KOPT-K1 (cell line): ENCODE results near the gene PCDHGA12.
"Not testable (repeated sequence)": the region's sequence is repeated elsewhere in the genome, so short reads cannot be mapped to it uniquely, and the experiment has no call there.

Source experiments
- H3K27ac ChIP-seq: fragments of 200-600 bp; sonication (generic); 2 replicates; pipeline ENCODE4 v1.5.1; 2016; ENCODE audit warnings: antibody characterized with exemption, mild to moderate bottlenecking, low read depth, low read length; ENCODE audit not compliant: poor library complexity, severe bottlenecking
- H3K36me3 ChIP-seq: fragments of 200-600 bp; sonication (generic); 2 replicates; pipeline ENCODE4 v1.5.1; 2017; ENCODE audit warnings: antibody characterized with exemption, mild to moderate bottlenecking, low read length, moderate library complexity; ENCODE audit not compliant: insufficient read depth
- H3K9me3 ChIP-seq: fragments of 200-600 bp; sonication (generic); 2 replicates; pipeline ENCODE4 v1.5.1; 2017; ENCODE audit warnings: antibody characterized with exemption, low read length, mild to moderate bottlenecking; ENCODE audit not compliant: insufficient read depth, poor library complexity, severe bottlenecking

The PCDHGA12 gene

DNA sequence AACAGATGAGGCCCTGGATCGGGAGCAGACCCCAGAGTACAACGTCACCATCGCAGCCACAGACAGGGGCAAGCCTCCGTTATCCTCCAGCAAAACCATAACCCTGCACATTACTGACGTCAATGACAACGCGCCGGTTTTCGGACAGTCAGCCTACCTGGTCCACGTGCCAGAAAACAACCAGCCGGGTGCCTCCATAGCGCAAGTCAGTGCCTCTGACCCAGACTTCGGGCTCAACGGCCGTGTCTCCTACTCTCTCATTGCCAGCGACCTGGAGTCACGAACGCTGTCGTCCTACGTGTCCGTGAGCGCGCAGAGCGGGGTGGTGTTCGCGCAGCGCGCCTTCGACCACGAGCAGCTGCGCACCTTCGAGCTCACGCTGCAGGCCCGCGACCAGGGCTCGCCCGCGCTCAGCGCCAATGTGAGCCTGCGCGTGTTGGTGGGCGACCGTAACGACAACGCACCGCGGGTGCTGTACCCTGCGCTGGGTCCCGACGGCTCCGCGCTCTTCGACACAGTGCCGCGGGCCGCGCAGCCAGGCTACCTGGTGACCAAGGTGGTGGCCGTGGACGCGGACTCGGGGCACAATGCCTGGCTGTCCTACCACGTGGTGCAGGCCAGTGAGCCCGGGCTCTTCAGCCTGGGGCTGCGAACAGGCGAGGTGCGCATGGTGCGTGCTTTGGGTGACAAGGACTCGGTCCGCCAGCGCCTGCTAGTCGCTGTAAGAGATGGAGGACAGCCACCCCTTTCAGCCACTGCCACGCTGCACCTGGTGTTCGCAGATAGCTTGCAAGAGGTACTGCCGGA, 11.0 kb upstream of the PCDHGA12 start:
- H3K36me3 ChIP-seq: no peaks in the 10 kb centered on the region

DNA sequence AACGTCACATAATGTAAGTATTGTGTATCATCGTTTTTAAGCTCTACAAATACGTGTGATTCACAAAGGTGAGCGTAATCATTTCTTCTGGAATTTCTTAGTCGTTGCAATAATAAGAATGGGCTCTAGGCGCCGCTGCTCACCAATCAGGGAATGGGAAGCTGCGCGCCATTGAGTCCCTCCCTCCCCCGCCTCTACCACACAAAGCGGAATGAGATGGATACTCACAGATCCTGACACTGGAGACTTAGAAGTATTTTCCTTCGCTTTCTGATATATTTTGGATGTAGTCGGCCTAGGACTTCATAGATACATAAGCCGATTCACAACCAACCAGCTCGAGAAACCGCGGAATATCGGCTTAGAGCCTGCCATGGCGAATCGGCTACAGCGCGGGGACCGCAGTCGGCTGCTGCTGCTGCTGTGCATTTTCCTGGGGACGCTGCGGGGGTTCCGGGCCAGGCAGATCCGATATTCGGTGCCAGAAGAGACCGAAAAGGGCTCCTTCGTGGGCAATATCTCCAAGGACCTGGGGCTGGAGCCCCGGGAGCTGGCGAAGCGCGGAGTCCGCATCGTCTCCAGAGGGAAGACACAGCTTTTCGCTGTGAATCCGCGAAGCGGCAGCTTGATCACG, 9.3 kb upstream of the PCDHGA12 start, which contains the start of gene PCDHGA11:
PCDHGA11 (plus strand) TSS at position 197 of the 634 bp plus-strand sequence; CDS start at position 374, 177 bp downstream.
- Histone ChIP-seq H3K27ac (no peak within 1 kb of the TSS), H3K9me3 (peaks cover 22% of the 10 kb centered on the region), H3K36me3 (no peaks in the 10 kb centered on the region)

More for the DNA sequence above, 11.0 kb upstream of the PCDHGA12 start:
- no peak overlapping the region for H3K27ac ChIP-seq
- H3K9me3 ChIP-seq: peaks cover 20% of the 10 kb centered on the region

DNA sequence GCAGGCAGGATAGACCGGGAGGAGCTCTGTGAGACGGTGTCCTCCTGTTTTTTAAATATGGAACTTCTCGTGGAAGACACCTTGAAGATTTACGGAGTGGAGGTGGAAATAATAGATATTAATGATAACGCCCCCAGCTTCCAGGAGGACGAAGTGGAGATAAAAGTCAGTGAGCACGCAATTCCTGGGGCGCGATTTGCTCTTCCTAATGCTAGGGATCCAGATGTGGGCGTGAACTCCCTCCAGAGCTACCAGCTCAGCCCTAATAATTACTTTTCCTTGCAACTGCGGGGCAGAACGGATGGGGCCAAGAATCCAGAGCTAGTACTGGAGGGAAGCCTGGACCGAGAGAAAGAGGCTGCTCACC, 8.8 kb upstream of the PCDHGA12 start:
- Histone ChIP-seq H3K27ac (no peak overlapping the region), H3K9me3 (peaks cover 24% of the 10 kb centered on the region), H3K36me3 (no peaks in the 10 kb centered on the region)

DNA sequence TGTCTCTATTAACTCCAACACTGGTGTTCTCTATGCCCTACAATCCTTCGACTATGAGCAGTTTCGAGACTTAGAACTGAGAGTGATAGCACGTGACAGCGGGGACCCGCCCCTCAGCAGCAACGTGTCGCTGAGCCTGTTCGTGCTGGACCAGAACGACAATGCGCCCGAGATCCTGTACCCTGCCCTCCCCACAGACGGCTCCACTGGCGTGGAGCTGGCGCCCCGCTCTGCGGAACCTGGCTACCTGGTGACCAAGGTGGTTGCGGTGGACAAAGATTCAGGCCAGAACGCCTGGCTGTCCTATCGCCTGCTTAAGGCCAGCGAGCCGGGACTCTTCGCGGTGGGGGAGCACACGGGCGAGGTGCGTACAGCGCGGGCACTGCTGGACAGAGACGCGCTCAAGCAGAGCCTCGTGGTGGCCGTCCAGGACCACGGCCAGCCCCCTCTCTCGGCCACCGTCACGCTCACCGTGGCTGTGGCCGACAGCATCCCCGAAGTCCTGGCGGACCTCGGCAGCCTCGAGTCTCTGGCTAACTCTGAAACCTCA, 7.5 kb upstream of the PCDHGA12 start:
- Histone ChIP-seq H3K27ac (no peak overlapping the region), H3K9me3 (peaks cover 30% of the 10 kb centered on the region), H3K36me3 (no peaks in the 10 kb centered on the region)

DNA sequence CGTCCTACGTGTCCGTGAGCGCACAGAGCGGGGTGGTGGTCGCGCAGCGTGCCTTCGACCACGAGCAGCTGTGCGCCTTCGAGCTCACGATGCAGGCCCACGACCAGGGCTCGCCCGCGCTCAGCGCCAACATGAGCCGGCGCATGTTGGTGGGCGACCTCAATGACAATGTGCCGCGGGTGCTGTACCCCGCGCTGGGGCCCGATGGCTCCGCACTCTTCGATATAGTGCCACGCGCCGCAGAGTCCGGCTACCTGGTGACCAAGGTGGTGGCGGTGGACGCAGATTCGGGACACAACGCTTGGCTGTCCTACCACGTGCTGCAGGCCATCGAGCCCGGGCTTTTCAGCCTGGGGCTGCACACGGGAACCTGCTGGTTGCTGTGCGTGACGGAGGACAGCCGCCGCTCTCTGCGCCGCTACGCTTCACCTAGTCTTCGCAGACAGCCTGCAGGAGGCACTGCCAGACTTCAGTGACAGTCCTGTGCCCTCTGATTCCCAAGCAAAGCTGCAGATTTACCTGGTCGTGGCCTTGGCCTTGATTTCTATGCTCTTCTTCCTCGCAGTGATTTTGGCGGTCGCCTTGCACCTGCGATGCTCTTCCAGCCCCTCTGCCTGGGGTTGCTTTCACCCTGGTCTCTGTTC, 2.4 kb upstream of the PCDHGA12 start:
- H3K36me3 ChIP-seq: no peaks in the 10 kb centered on the region
- H3K9me3 ChIP-seq: peaks cover 40% of the 10 kb centered on the region
- H3K27ac ChIP-seq: no peak overlapping the region

DNA sequence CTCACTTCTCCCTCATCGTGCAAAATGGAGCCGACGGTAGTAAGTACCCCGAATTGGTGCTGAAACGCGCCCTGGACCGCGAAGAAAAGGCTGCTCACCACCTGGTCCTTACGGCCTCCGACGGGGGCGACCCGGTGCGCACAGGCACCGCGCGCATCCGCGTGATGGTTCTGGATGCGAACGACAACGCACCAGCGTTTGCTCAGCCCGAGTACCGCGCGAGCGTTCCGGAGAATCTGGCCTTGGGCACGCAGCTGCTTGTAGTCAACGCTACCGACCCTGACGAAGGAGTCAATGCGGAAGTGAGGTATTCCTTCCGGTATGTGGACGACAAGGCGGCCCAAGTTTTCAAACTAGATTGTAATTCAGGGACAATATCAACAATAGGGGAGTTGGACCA, 979 bp downstream of the PCDHGA12 start:
- H3K9me3 ChIP-seq: peaks cover 33% of the 10 kb centered on the region
- H3K27ac ChIP-seq: no peak overlapping the region
- H3K36me3 ChIP-seq: no peaks in the 10 kb centered on the region

DNA sequence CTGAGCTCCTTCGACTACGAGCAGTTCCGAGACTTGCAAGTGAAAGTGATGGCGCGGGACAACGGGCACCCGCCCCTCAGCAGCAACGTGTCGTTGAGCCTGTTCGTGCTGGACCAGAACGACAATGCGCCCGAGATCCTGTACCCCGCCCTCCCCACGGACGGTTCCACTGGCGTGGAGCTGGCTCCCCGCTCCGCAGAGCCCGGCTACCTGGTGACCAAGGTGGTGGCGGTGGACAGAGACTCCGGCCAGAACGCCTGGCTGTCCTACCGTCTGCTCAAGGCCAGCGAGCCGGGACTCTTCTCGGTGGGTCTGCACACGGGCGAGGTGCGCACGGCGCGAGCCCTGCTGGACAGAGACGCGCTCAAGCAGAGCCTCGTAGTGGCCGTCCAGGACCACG, 2.0 kb downstream of the PCDHGA12 start:
- peaks cover 32% of the 10 kb centered on the region for H3K9me3 ChIP-seq
- H3K36me3 ChIP-seq, H3K27ac ChIP-seq: not testable (repeated sequence)

DNA sequence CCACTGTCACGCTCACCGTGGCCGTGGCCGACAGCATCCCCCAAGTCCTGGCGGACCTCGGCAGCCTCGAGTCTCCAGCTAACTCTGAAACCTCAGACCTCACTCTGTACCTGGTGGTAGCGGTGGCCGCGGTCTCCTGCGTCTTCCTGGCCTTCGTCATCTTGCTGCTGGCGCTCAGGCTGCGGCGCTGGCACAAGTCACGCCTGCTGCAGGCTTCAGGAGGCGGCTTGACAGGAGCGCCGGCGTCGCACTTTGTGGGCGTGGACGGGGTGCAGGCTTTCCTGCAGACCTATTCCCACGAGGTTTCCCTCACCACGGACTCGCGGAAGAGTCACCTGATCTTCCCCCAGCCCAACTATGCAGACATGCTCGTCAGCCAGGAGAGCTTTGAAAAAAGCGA, 2.4 kb downstream of the PCDHGA12 start:
- not testable (repeated sequence) for H3K36me3 ChIP-seq, H3K27ac ChIP-seq
- peaks cover 28% of the 10 kb centered on the region for H3K9me3 ChIP-seq

DNA sequence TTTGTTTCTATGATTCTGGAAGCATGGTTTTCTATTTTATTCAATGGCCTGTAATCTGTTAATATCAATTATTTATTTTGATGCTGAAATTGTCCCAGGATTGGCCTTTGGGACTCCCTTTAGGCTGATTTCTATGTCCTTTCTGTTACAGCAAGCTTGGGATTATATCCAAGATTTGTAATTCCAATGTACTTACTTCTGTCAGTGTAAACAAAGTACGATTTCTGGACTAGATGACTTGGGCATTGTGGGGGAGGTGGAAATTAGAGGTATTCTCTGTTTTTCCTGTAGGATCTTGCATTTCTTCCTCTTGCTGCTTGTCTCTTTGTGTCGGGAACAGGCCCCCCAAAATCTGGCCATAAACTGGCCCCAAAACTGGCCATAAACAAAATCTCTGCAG, 3.7 kb downstream of the PCDHGA12 start:
- Histone ChIP-seq H3K27ac (no peak overlapping the region), H3K36me3 (no peaks in the 10 kb centered on the region), H3K9me3 (peaks cover 20% of the 10 kb centered on the region)

DNA sequence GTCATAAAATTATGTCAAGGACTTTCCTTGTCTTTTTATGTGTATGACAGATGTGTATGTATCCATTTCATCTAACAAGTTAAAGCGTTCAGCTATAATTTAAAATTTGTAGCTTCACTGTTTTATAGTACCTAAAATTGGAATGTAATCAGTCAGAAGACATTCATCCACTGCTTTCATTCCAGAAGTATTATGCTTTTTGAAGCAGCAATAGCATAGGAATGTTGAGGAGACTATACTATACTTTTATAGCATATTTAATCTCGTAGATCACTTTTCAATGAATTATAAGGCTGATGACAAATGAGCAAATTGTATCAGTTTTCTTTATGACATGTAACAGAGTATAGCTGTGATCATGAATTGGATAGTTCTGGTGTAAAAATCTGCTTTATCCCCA, 6.9 kb downstream of the PCDHGA12 start:
- H3K36me3 ChIP-seq: no peaks in the 10 kb centered on the region
- peaks cover 7% of the 10 kb centered on the region for H3K9me3 ChIP-seq
- no peak overlapping the region for H3K27ac ChIP-seq

DNA sequence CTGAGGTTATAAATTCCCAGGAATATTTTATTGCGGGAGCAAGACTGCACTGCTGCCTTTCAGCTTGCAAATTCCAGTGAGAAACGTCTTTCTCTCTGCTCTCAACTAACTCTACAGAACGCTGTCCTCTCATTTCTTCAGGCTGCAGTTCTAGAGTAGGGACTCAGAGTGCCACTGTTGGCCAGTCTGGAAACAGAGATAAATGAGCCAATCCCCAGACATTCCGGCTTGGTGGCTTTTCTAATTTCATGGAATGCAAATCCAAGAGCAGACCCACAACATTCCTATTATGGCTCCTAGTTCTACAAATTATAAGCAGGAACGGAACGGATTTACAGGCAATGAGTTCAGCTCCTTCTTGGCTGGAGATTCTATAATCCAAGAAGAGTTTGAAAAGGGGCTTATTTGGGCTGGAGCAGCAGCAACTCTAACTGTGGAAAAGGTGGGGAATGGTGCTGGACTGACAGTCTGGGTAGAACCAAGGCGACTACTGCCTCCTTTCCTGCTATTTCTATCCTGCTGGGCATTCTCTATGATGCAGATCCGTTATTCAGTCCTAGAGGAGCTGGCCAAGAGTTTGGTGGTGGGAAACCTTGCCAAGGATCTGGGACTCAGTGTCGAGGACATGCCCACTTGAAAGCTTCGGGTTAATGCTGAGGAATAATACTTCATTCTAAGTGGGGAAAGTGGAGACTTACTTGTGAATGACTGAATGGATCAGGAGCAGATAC, 9.3 kb downstream of the PCDHGA12 start:
- Histone ChIP-seq H3K9me3 (peaks cover 5% of the 10 kb centered on the region), H3K27ac (no peak overlapping the region), H3K36me3 (no peaks in the 10 kb centered on the region)

DNA sequence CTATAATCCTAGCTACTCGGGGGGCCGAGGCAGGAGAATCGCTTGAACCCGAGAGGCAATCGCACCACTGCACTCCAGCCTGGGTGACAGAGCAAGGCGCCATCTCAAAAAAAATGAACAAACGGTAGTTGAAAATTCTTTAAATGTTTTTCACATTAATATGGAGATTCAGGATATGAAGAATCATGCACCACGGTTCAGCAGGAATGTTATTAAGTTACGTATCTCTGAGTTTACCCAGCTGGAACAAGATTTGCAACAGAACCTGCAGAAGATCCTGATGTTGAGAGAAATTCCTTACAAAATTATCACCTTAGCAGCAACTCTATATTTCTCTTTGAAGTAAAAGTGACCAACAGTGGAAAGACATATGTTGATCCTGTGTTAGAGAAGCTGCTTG, 10.0 kb downstream of the PCDHGA12 start:
- Histone ChIP-seq H3K27ac (no peak overlapping the region), H3K36me3 (no peaks in the 10 kb centered on the region), H3K9me3 (peaks cover 5% of the 10 kb centered on the region)

DNA sequence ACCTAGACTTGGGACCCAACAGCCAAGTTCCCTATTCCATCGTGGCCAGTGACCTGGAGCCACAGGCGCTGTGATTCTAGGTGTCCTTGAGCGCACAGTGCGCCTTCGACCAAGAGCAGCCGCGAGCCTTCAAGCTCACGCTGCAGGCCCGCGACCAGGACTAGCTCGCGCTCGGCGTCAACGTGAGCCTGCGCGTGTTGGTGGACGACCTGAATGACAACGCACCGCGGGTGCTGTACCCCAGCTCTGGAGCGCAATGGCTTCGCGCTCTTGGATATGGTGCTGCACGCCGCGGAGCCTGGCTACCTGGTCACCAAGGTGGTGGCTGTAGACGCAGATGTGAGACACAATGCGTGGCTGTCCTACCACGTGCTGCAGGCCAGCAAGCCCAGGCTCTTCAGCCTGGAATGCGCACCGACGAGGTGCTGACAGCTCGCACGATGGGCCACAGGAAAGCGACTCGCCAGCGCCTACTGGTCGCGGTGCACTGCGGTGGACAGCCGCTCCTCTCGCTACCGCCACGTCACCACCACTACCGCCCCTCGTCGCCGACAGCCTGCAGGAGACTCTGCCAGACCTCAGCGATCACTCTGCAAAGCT, 11.4 kb downstream of the PCDHGA12 start:
- Histone ChIP-seq H3K27ac (no peak overlapping the region), H3K36me3 (no peaks in the 10 kb centered on the region), H3K9me3 (peaks cover 5% of the 10 kb centered on the region)

DNA sequence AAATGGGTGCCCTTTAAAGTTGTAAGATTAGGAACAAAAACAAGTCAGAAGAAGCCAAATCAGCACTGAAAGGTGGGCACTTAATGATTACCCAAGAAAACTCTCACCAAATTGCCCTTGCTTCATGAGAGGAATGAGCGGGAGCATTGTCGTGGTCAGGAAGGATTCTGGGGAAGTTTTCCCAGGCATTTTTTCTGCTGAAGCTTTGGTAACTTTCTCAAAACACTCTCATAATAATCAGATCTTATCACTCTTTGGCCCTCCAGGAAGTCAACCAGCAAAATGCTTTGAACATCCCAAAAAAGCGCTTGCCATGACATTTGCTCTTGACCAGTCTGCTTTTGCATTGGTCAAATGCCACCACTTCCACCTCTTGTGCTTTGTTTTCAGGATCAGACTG, 35.0 kb downstream of the PCDHGA12 start:
- no peak overlapping the region for H3K27ac ChIP-seq
- no peaks in the 10 kb centered on the region for H3K9me3 ChIP-seq
- H3K36me3 ChIP-seq: no peaks in the 10 kb centered on the region
